Measurements from ENCODE around the gene SLC15A2.

DNA sequence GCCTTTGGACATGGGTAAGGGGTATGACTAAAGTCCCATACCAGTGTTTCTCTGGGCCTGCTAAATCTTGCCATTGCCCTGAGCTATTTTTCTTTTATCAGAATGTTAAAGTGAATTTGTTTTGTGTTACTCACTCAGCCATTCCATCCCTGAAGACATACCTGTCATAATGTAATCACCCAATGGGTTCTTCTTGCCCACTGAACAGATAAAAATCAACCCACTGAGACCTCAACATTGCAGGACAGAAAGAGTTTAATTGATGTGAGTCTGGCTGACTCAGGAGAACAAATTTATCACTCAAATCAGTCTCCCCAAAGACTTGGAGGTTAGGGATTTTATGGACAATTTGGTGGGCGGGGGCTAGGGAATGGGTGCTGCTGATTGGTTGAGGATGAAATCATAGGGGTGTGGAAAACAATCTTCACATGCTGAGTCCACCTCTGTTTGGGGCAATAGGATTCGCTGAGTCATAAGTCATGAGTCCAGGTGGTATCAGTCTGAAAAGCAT is 80.5 kb downstream of the SLC15A2 start:
- TF ChIP-seq CTCF (IDR thresholded peaks at IDR 0.05) = no peak
- no peak for TF ChIP-seq ZFX (IDR thresholded peaks at IDR 0.05; ENCODE audit: borderline replicate concordance)

Data from 22Rv1 (cell line).